Stimulated activated CD4-positive, alpha-beta T cell treated with anti-CD3 and anti-CD28 coated beads, TNF-alpha, amount 100 ng/mL, for 48 hours (primary cell): ENCODE data around the gene ABCC3.

Source experiments
- DNase-seq, 3 donors: peaks; one replicate each; pipeline ENCODE4 v3.0.0-alpha.2; 2020; ENCODE audit warnings: low read depth in 3 of 3

The ABCC3 gene

DNA sequence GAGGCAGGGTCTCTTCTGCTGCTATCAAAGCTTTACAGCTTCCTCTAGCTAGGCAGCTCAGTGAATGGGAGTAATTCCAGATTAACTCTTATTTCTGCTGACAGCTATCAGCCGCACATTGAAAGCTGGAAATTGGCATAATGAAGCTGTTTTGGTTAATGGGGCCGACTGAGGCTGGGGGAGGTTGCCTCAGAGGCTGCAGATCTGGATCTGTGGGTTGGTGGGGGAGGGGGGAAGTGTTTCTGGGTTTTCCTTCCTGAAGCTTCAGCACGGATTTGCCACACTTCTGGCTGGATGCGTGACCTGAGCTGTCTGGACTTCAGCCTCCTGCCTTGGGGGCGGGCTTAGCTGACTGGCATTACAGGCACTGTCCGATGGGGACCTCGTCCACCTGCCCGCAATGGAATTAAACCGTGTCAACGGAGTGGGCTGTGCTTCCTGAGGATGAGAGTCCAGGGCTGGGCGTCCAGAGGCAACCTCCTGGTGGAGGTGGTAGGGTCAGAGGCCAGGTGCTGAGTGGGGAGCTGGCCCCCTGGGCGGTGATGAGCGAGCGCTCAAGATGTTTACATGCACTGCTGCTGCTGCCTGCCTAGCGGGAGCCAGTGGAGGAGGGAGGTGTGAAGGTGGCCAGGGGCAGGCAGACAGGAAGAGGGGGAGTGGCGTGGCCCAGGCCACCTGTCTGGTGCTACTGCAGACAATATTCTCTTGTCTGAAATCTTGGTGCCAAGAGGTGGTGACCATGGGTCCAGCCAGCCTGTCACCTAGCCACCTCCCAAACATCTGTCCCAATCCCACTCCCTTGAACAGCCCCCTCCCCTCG, 6.7 kb upstream of the ABCC3 start:
- DNase-seq, result no peak

DNA sequence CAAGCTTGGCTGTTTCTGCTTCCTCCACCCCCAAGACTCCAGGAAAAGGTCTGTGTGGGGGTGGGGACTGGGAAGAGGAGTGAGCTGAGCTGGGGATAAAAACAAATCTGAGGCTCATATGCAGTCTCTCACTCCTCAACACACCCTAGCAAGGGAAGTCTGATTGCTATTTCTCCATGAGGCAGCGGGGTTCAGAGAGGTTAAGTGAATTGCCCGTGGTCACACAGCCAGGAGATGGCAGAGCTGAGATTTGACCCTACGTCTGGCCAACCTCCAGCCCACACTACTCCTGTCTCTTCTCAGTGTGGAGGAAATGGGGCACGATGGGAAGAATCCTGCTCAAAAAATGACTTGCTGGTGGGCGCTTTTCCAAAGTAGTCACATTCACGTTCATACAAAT, 4.8 kb upstream of the ABCC3 start:
- DNase-seq, result no peak

DNA sequence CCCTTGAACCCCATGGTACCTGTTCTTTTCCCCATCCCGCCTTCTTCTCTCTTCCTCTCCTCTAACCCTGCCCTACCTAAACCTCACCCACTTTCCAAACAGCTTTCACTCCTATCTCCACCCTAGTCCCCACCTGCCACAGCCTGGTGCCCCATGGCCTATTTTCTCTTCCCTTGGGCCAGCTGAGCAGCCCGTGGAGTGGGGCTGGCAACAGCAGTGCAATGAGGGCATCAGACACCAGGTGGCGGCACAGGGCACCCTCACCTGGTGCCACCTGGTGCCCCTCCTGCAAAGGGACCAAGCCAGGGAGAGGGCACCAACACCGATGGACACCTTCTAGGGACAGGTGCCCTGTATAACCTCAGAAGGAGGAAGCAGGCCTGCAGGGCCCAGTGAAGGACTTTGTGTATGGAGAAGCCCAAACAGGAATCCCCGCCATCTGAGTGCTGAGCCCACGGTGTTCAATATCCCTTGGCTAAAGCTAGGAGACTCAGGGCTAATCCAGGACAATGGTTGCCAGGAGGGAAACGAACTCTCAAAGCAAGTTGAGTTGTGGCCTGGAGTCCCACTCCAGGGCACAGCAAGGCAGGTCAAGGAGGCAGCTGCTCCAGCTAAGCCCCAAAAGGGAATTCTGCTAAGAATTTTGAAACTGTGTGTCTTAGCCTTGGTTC, 4.0 kb upstream of the ABCC3 start:
- DNase-seq, result peak; percentile 26 to 49 (median 27)

DNA sequence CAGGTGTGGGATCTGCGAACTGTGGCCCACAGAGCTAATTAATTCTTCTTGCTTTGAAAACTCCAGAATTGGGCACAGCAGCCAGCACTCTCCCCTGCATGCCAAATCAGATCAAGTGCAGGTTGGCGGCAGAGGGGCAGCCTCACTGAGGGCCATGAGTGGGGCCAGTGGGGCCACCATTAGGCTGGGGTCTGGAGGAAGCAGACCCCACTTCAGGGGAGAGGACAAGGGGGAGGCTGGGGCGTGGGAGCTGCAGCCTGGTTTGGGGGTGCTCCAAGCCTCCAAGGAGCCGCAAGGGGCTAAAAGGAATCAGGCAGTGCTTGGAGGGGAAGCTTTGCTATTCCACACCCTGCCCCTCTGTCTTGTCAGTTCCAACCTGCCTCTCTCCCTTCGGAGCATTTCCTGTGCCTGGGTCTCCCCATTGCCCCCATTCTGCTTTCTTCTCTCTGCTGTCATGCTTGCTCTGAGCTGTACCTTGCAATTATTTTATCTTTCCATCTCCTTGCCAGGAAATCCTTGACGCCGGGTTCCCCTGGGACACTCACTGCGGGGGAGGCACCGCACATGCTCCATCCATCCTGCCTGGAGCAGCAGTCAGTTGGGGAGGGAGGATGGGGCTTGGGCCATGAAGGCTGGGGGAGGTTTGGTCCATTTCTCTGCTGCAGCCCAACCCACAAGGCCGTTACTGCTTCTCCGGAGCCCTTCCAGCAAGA, 3.3 kb upstream of the ABCC3 start:
- no peak for DNase-seq

DNA sequence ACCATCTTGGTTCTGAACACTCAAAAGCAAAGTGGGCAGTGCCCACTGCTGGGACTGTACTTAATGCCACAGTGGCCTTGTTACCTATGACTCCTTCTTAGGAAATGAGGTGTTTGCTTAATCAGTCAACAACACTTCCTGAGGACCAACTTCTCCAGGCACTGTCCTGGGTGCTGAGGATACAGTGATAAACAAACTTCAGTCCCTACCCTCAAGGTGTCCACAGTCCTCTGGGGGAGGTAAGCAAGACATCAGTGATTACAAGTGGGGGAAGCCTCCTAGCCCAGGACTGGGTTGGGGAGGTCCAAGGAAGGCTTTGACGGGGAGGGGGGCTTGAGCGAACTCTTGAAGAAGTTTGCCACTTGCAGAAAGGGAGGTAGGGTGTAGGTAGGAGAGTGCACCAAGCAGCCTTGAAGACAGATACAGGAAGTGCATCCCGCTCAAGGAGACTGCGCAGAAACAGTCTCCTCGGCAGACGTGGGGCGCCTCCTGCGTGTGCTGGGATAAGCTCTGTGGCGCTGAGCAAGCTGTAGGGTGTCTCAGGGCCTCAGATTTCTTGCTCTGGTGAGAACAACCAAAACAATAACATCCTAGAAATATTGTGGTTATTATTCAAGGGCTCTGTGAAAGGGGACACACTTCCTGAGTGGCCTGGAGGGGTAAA, 2.6 kb upstream of the ABCC3 start:
- no peak for DNase-seq

DNA sequence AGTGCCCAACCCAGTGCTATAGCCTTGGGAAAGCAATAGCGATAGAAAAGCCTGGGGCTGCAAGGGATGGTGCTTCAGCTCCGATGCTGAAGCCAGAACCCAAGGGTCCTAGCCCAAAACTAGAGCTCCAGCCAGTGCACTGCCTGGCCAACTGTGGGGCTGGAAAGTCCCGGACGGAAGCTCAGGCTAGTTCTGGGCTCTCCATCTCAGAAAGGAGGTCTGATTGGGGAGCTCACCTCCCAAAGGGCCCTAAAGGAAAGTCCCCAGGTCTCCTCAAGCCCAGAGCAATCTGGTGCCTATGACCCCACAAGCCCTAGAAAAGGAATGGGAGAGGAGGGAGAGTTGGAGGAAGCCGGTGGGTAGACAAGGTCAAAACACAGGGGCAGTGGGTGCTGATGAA, 2.0 kb upstream of the ABCC3 start:
- no peak for DNase-seq

DNA sequence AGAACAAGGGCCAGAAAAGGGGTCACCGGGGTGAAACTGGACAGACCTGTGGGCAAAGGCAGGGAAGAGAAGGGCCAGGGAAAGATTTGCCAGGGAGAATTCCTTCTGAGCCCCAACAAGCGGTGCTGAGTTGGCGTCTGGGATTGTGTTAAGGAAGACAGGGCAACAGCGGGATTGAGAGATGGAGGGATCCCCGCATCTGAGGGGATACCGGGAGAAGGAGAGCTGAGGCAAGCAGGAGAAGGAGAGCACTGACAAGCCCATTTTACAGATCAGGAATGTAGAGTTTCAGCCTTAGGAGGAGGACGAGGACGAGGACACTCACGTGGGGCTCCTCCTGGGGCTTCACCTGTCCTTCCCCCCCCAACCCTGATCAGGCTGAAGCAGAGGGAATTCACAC, 998 bp upstream of the ABCC3 start:
- DNase-seq, result no peak

DNA sequence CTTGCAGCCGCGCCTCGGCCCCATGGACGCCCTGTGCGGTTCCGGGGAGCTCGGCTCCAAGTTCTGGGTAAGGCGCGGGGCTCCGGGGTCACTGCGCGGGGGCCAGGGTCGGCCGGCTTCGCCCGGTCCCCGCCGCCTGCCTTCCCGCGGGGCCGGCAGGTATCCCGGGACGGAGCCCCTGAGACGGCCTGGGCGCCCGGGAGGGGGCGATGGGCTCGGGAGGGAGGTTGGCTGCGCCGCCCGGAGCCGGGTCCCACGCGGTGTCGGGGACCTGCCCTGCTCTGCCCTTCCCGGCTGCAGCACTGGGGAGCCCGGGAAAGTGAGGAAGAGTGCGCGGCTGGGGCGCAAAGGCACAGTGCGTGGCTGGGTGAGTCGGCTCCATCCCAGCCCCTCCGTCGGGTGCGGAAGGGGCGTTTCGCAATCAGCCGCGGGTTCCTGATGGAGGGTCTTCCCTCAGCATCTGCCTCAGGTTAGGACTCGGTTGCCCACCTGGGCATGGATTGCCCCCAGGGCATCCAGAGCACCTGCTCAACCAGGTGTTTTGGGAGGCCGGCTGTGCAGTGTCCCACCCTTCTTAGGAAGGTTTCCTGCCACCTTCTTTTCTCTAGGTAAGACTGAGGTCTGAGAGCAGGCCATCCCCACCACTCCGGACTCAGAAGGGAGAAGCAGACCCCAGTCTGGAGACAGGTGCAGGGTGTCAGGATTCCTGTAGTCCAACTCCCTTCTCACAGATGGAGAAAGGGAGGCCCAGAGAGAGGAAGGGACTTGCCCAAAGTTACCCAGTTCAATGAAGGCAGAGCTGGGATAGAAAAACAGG, 442 bp downstream of the ABCC3 start:
- DNase-seq, result no peak

DNA sequence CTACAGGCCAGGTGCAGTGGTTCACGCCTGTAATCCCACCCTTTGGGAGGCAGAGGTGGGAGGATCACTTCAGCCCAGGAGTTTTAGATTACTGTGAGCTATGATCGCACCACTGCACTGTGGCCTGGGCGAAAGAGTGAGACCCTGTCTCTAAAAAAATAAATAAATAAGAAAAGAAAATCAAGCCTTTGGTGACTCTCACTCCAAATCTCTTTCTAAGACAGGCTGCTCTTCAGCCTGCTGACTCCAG, 976 bp downstream of the ABCC3 start:
- no peak for DNase-seq

DNA sequence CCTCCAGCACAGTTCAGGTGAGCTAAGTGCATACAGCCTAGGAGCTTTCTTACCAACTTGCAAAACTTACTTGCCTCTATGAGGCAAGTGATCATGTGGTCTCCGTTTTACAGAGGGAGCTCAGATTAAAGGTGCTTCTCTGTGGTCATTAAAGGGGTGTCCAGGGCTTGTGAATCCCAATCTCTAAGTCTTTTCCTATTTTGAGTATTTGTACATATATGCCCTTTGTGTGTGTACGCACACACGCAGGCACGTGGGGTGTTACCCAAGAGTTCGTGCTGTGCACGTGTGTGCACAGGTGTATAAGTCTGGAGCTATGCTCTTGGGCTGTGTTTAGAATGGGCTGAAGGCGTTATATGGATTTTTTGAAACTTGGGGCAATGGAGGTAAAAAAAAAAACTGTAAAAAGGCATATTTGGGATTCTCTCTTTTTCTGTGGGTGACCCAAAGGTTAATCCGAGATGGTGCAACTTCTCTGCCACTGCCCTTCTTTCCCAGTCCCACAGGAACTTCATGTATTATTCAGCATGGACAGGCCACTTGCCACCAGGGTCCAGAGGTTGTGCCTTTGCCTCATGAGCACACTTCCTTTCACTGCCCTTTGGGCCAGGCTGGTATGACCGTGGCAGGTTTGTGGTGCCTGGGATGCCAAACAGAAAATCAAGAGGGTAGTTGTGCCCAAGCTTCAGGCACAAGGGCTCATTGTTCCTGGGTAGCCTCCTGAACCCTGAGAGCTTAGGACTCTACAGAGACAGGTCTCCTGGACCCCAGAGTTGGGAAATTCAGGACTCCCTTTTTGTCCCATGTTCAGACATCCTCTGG, 1.5 kb downstream of the ABCC3 start:
- DNase-seq, result no peak

DNA sequence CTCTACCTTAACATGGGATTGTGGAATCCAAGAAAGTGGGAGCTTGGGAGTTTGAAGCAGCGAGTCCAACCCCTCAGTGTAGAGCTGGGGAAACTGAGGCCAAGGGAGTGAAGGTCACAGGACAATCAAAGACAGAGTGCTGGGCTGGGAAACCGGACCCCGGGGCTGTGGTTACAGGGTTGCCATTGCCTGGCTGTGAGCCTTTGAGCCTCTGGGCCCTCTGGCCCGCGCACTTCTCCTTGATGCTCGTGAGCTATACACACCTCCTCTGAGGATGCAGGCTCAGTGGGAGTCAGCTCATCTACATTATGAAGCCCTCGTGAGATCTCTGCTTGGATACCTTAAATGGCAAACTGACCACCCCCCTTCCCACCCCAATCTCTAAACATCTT, 2.1 kb downstream of the ABCC3 start:
- no peak for DNase-seq

DNA sequence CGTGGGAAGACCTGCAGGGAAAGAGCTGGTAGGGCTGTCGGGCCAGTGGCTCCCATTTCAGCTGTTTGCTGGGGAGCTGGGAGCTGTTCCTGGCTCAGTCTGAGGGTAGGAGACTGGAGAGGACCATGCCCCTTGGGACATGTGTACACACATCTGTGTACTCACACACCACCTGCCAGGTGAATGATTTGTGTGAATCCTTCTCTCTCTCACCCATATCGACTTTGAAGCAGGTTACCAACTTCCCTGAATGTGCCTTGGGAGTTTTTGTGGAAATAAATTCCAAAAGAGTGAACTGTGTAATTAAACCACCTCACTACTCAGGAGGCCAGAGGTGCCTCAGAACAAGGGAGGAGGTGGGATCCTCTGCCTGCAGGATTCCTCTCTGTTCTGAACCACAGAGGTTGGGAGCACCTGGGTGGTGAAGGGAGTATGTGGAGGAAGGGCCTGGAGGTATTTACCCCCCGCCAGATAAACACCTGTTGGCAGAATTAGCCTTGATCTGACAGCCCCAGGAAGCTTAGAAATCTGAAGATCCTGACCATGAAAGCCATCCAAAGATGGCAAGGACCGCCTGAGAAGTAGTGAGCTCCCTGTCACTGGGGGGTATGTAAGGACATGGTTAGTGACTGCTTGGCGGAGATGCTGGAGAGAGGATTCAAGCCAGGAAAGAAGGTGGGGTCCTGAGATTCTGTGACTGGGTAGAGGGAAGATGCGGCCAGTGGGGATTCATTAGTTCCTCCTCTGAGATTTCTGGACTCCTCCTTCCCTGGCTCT, 3.3 kb downstream of the ABCC3 start:
- no peak for DNase-seq

DNA sequence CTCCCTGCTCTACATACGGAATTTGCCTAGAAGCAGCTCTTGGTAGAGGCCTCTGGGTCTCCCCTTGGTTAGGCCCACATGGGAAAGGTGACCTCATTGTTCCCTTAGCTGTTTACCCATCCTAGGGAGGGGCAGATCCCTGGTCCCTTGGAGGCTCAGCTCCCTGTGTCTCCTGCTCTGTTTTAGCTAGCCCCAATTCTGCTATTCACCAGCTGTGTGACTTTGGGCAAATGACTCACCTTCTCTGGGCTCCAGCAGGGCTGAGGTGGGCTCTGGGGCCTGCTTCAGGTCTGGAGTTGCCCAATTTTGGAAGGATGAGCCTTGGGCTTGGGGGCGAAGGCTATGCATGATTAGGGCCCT, 3.9 kb downstream of the ABCC3 start:
- DNase-seq, result no peak

DNA sequence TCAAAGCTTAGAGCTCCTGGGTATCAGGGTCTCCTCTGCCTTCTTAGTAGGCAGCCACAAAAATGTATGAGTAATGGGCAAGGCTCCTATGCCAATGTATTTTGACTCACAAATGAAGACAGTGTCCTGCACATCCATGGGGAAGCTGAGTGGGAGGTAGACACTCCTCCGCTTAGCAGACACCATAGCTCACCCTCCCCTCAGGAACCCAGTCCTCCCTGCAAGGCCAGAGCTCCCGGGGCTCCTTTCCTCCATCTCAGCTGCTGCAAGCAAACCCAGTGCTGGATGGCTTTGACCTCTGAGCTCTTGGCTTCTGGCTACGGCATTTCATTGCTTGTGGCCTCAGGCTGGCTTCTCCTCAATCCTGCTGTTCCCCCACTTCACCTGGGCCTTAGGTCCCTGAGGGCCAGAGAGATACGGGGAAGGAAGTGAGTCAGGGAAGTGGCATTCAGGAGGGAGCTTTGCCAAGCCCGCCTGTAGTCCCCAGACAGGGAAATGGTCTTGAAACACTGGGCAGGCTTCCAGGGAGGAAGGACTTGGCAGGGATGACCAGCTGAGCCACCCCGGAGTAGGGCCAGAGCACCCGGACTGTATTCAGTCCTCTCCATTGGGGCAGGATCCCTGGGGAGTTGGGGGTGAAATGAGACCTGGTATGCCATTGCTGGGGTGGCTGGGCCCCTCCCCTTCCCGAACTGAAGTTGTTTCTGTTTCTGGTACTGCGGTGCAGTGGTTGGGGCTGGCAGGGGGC, 4.5 kb downstream of the ABCC3 start:
- no peak for DNase-seq

DNA sequence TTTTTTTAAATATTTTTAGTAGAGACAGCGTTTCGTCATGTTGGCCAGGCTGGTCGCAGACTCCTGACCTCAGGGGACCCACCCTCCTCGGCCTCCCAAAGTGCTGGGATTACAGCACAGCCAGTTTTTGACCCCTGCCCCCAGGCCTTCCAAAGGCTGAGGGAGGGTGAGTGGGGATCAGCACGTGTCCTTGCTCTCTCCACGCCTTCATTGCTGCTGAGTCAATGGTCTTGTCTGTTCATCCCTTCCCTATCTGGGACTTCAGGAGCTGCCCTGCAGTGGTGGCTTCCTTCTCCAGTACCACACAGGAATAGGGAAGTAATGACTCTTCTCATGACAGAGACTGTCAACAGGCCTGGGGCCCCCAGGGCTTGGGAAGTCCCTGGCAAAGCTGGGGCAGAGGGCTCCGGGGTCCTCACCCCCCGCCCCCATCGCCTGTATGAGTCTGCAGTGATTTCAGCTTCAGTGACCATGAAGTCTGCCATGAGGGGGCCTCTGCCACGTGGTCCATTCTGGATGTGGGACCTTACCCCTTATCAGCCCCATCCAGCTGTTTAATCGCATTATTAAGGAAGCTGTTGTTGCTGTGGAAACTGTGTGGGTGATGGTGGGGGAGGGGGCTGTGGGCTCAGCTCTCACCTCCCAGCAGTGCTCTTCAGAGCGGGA, 6.1 kb downstream of the ABCC3 start:
- DNase-seq, result no peak

DNA sequence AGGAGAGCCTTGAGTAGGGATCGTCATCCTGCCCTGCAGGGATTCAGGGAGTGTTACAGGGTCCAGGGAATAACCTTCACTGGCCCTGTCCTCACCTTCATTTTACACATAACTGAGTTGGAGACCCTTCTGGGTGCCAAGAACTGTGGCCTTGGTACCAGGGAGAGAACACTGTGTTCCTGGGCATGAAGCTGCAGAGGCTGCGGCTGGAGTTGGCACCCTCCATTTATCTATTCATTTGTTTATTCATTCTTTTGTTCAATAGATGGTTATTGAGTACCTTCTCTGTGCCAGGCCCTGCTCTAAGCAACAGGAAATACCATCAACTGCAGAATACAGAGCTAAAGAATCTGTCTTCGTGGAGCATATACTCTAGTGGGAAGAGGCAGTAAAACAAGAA, 6.7 kb downstream of the ABCC3 start:
- no peak for DNase-seq

DNA sequence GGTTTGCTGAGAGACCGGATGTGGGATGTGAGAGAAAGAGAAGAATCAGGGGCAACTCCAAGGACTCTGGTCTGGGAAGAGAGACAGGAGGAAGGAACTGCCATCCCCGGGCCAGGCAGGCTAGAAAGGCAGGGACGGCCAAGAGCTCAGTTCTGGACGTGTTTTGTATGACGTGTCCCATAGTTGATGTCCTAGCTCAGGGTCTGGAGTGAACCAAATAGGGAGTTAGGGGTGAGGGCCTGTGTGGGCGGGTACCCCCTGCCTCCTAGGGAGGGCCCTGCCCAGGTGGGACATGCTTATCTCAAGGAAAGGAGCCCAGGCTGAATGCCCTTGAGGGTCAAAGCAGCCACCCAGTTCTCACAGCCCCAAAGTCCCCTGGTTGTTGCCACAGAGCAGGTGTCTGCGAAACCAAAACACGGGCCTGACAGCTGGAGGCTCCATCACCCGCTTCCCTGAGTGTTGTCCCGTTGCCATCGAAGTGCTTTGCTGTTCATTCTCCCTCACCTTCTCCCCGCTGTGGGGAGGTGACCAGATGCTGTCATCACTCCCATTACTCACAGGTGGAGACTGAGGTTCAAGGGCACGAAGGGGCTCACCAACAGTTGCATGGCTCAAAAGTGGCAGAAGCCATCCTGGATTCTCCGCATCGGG, 7.5 kb downstream of the ABCC3 start:
- DNase-seq, result no peak
